ENCODE data around the gene PRAC1. TPM values are rescaled to one million over a fixed set of nuclear protein-coding genes. Genes with fewer than 3 reads are reported as not detected.

The PRAC1 gene
- total RNA-seq, 2 donors from 2014 or later = not detected

- DNase-seq (ENCODE audit: low spot score) (no peak), ATAC-seq (ENCODE audit: insufficient number of reproducible peaks, low FRiP score, low read depth) (no peak)
- TF ChIP-seq, protein P1, sequence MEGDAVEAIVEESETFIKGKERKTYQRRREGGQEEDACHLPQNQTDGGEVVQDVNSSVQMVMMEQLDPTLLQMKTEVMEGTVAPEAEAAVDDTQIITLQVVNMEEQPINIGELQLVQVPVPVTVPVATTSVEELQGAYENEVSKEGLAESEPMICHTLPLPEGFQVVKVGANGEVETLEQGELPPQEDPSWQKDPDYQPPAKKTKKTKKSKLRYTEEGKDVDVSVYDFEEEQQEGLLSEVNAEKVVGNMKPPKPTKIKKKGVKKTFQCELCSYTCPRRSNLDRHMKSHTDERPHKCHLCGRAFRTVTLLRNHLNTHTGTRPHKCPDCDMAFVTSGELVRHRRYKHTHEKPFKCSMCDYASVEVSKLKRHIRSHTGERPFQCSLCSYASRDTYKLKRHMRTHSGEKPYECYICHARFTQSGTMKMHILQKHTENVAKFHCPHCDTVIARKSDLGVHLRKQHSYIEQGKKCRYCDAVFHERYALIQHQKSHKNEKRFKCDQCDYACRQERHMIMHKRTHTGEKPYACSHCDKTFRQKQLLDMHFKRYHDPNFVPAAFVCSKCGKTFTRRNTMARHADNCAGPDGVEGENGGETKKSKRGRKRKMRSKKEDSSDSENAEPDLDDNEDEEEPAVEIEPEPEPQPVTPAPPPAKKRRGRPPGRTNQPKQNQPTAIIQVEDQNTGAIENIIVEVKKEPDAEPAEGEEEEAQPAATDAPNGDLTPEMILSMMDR (IDR thresholded peaks at IDR 0.05) = no peak
- H3K4me3 ChIP-seq = no peak overlapping the region
- H3K36me3 ChIP-seq = no peaks in the 10 kb centered on the region
- peaks cover 36% of the 10 kb centered on the region for H3K27me3 ChIP-seq (replicated peaks; ENCODE audit: insufficient read depth)
- no peaks in the 10 kb centered on the region for H3K9me3 ChIP-seq
- no peak overlapping the region for H3K27ac ChIP-seq
- peaks cover 0 to 17% of the 10 kb centered on the region in 2 donors for H3K4me1 ChIP-seq (ENCODE audit: control insufficient read depth in 1 of 2, low read depth in 2 of 2)
These were observed 32.4 kb upstream of the PRAC1 start for GRCh38 chr17:48754500-48755261.

DNA sequence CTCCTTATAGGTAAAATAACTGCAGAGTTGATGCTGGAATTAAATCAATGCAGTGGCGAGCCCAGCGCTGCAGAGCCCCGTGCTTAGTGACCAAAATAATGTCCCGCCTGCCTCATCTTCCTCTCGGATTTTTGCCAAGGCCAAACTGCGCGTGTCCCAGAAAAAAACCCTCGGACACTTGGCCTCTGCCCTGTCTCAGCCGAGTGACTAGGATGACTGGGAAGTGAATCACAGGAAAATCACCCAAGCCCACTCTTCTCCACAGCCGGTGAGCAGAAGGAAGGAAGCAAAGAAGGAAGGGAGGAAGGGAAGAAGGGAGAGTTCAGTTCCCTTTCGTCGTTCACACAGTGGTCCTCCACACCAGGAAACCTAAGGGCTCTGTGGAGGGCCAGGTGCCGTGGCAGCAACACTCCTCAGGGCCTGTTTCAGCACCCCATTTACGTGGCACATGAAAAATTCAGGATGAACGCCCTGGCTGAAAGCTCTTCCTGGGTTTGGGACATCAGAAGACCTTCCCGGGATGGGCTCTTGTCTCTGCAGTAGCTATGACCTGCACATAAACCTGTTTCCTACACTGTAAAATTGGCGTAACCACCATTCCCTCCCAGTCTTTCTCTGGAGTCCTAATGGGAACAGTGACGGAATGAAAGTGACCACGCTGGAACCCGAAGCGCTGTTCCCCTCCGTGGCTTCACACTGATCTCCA lies 31.6 kb upstream of the PRAC1 start:
- Histone ChIP-seq H3K27ac (no peak overlapping the region), H3K9me3 (no peaks in the 10 kb centered on the region), H3K4me3 (no peak overlapping the region), H3K36me3 (no peaks in the 10 kb centered on the region), H3K4me1 (ENCODE audit: control insufficient read depth in 1 of 2, low read depth in 2 of 2) (peaks cover 0 to 17% of the 10 kb centered on the region in 2 donors), H3K27me3 (replicated peaks; ENCODE audit: insufficient read depth) (peaks cover 41% of the 10 kb centered on the region)
- ATAC-seq (ENCODE audit: insufficient number of reproducible peaks, low FRiP score, low read depth) = no peak
- TF ChIP-seq, protein P1 (IDR thresholded peaks at IDR 0.05) = no peak
- DNase-seq (ENCODE audit: low spot score) = no peak

- TF ChIP-seq, protein P1 (IDR thresholded peaks at IDR 0.05) = no peak
- ATAC-seq (ENCODE audit: insufficient number of reproducible peaks, low FRiP score, low read depth) = no peak
- no peak for DNase-seq (ENCODE audit: low spot score)
- Histone ChIP-seq H3K4me3 (no peak overlapping the region), H3K36me3 (no peaks in the 10 kb centered on the region), H3K9me3 (no peaks in the 10 kb centered on the region), H3K4me1 (ENCODE audit: control insufficient read depth in 1 of 2, low read depth in 2 of 2) (peaks cover 0 to 17% of the 10 kb centered on the region in 2 donors), H3K27me3 (replicated peaks; ENCODE audit: insufficient read depth) (peaks cover 46% of the 10 kb centered on the region), H3K27ac (no peak overlapping the region)
These were observed 30.3 kb upstream of the PRAC1 start for GRCh38 chr17:48752399-48753288.

DNA sequence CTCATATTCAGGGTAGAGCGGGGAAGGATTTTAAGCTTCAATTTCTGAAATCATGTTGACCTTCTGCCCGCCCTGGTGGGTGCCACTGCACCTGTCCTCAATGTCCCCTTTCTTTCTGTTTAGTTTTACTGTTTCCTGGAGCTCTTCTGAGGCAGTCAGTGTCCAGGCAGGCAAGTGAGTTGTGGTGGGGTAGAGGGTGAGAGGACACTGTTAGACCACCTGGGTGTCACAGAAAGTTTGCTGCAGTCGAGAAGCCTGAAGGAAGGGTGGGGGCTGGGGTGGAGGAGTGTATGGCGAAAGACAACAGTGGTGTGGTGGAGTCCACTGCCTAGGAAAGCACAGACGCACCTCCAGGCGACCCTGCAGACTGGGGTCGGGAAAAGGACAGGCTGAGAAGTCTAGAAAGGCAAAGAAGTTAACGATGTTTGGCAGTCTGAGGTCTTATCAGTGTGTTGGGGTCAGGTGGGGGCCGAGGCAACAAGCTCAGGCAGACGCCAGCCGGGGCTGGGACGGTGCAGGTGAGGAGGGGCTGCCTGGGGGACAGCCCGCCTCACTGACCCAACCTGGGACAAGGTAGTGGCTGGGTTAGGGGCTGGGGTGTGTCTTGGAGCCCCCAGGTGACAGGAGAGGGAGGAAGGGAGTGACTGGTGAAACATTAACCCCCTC lies 29.5 kb upstream of the PRAC1 start:
- H3K27ac ChIP-seq = no peak overlapping the region
- peaks cover 0 to 17% of the 10 kb centered on the region in 2 donors for H3K4me1 ChIP-seq (ENCODE audit: control insufficient read depth in 1 of 2, low read depth in 2 of 2)
- H3K36me3 ChIP-seq = no peaks in the 10 kb centered on the region
- no peaks in the 10 kb centered on the region for H3K9me3 ChIP-seq
- DNase-seq (ENCODE audit: low spot score) (no peak), ATAC-seq (ENCODE audit: insufficient number of reproducible peaks, low FRiP score, low read depth) (no peak)
- H3K27me3 ChIP-seq (replicated peaks; ENCODE audit: insufficient read depth) = peaks cover 54% of the 10 kb centered on the region
- no peak overlapping the region for H3K4me3 ChIP-seq
- TF ChIP-seq, protein P1 (IDR thresholded peaks at IDR 0.05) = no peak
